ENCODE measurements around the gene PLXNA2. TPM values are rescaled to one million over a fixed set of nuclear protein-coding genes. Genes with fewer than 3 reads are reported as not detected.

PLXNA2 gene
- polyA plus RNA-seq, 4 donors = 12.4 to 16.7 (median 14.4) TPM

GRCh38 chr1:207990455-207990854, 253.7 kb downstream of the PLXNA2 start:
- no peak for DNase-seq (ENCODE audit: low read depth in 4 of 4, low spot score in 3 of 4)

DNA sequence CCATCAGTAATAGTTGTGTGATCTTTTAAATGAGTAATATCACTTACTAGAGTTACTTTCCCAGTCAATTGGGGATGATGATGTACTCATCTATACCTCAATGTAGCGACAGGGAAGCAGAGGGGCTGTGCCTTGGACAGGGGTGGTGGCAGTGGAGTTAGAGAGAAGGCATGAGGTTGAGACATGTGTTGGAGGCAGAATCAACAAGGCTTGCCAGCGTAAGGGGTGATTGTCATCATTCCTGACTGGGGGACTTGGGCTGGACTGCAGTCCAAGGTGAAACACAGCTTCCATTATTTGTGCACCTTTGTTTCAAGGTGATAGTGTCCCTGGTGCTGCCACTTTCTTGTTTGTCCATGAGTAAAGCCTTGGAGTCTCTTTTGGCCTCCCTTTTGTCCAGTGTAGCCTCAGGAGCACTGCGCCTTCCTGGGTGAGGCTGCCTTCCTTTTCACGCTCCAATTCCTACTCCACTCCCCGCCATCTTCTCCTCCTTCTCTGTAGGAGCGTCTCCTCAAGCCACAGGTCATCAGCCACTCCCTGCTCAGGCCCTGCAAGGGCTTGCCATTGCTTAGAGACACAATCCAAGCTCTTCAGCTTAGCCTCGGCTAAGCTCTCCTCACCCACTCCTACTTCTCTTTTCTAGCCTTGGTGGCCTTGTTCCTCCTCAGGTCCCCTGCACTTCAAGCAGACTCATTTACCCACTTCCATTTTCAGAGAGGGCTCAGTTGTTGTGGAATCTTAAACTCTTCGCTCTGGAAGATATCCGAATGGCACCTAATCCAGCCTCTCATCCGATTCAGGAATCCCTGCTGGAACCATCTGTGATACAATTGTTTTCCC, 255.6 kb downstream of the PLXNA2 start:
- no peak for DNase-seq (ENCODE audit: low read depth in 4 of 4, low spot score in 3 of 4)

DNA sequence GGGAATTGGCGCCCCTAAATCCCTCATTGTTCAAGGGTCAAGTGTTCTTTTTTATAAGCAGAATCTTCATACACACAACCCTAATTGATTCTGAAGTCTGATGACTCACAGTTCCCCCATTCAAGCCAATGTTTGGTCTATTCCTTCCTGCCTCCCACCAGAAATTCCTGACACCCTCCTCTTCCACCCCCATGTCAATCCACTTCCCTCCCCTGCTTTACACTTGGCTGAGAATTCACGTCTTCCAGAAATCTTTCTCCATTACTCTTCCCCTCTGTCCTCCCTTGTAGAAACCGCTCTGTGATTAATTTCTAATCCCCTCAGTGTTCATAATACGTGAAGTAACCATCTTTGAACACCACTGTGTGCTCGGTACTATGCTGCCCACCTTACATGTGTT, 257.0 kb downstream of the PLXNA2 start:
- DNase-seq (ENCODE audit: low read depth in 4 of 4, low spot score in 3 of 4) = no peak

GRCh38 chr1:207985996-207986395, 258.2 kb downstream of the PLXNA2 start:
- DNase-seq (ENCODE audit: low read depth in 4 of 4, low spot score in 3 of 4) = no peak

DNA sequence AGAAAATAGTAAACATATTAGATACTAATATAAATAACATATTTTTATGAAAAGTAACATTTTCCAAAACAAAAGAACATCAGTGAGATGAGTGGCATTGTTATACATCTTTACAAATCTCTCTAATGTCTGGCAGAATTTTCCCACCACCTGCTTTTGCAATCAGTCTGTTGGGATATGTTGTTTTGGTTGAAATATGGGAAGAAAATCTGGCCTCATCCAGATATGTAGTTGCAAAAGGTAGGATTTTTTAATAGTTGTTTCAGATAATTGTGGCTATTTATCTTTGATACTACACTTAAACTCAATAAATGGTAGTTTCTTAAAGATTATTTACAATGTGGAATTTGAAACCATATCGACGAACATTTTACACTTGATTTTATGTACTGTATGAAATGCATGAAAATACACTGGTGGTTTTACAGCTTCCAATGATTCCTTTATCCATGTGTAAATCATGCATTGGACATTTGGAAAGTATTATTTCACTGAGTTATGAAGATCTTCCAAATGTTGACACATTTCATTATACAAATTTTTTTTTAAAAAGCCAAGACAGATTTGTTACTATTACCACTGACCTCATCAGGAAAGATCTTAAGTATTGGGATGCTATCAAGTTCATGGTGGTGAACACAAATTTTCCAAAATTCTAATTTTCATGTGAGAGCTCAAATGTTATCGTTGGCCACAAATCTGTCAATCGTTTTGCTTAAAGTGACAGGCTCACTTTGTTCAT, 259.2 kb downstream of the PLXNA2 start:
- DNase-seq (ENCODE audit: low read depth in 4 of 4, low spot score in 3 of 4) = no peak

- DNase-seq (ENCODE audit: low read depth in 4 of 4, low spot score in 3 of 4) = no peak
Measured at GRCh38 chr1:207983044-207983635, 261.0 kb downstream of the PLXNA2 start.

- DNase-seq (ENCODE audit: low read depth in 4 of 4, low spot score in 3 of 4) = no peak
Measured at GRCh38 chr1:207981976-207982375, 262.2 kb downstream of the PLXNA2 start.

GRCh38 chr1:207978441-207978840, 265.7 kb downstream of the PLXNA2 start:
- no peak for DNase-seq (ENCODE audit: low read depth in 4 of 4, low spot score in 3 of 4)

DNA sequence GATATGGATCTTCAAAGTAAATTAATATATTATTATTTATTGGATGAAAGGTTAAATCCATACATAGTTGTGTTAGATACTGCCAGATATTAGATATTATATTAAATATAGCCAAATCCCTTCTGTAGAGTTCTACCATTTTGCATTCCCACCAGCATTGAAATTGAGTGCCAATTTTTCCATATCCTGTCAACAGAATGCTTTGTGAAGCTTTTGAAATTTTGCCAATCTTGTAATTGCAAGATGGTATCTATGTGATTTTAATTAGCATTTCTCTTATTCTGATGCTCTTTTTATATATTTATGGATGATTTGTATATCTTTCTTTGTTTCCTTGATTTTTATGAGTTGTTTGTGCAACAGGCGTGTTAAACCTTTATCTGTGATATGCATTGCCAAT, 266.3 kb downstream of the PLXNA2 start:
- no peak for DNase-seq (ENCODE audit: low read depth in 4 of 4, low spot score in 3 of 4)

DNA sequence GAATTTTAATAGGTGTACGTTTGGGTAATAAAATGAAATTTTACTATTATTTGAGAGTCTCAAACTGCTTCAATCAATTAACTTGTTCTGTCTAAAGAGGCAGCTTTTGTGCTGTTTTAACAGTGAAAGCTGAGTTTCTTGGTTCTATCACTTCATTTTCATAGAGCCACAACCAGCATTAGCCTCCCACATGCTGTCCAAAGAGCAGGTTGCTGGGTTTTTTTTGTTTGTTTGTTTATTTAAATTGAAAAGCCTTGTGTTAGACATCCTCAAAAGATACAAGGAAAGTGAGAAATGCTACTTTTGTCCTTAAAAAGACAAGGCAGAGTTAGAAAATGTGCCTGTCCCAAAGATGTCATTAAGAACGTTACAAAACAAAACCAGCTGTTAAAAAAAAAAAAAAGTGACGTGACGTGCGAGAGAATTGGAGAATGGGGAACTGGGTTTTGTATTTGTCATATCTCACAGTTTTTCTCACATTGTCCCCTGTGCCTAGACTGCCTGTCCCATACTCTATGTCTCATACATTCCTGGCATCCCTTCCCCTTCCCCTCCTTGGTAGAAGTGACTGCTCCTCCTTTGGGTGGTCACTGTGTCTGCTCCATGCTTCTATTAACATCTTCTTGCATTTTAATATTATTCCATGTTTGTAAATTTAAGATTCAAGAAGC, 270.2 kb downstream of the PLXNA2 start:
- DNase-seq (ENCODE audit: low read depth in 4 of 4, low spot score in 3 of 4) = no peak

GRCh38 chr1:207972337-207972736, 271.8 kb downstream of the PLXNA2 start:
- no peak for DNase-seq (ENCODE audit: low read depth in 4 of 4, low spot score in 3 of 4)

Data from right renal pelvis (tissue), 4 donors.